A549 treated with ZK216348 at 1 μM for 4 hours (cell line): ENCODE data around the gene SCML1. TPM values are rescaled to one million over a fixed set of nuclear protein-coding genes. Genes with fewer than 3 reads are reported as not detected.

Source experiments
- total RNA-seq: library from RNA; stranded (reverse); fragments of 200-300 nt; extraction: Qiagen RNA extraction; gene quantifications from 5 replicates; pipeline ENCODE4 v1.2.3, GENCODE V29; 2022; ENCODE audit warnings: low read depth

The SCML1 gene, protein sequence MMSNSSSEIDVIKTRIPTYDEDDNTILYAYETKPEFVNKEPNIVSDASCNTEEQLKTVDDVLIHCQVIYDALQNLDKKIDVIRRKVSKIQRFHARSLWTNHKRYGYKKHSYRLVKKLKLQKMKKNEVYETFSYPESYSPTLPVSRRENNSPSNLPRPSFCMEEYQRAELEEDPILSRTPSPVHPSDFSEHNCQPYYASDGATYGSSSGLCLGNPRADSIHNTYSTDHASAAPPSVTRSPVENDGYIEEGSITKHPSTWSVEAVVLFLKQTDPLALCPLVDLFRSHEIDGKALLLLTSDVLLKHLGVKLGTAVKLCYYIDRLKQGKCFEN
- 4.0 to 7.1 TPM (median 5.3 TPM) in 5 replicates for total RNA-seq

DNA sequence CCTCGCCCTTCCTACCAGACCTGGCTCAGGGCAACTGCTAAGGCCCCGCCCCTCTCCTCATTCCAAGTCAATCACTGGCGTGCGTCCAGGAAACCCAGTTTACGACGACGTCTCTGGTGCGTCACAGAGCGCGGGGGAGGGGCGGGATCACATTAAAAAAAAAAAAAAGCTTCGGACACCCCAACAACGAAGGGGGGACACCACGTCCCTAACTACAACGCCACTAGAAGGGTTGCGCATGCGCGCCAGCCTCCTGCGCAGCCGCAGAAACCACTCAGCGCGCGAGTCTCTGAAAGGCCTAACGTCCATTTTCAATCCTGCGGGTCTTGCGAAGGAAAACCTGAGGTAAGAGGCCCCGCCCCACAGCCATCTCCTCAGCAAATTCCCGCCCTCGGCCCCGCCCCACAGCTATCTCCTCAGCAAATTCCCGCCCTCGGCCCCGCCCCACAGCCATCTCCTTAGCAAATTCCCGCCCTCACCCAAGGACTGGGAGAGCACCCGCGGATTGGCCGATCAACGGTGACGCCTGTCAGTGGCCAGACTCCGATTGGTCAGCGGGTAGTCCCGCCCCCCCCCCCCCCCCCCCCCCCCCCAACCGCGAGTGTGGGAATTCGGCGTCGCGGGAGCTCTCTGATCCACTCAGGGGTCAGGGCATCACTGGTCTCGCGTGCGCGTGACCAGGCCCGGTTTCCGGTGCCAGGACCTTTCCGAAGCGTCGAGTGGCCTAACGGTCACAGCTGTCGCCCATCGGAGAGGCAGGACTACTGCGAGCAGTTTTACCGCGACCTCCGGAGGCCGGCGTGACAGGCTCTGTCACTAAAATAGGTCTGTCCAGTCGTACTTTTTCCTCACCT is at the start of gene SCML1:
Gene SCML1, plus strand, starts transcription at position 638 of the 854 bp plus-strand sequence. CDS start 6,694 bp downstream, outside the sequence.

Other genes with a start within 250 kb of the SCML1 start
- gene RAI2, start 123.8 kb downstream of the SCML1 start, total RNA-seq, result 0.11 to 0.40 TPM (median 0.21 TPM) in 4 of 5 replicates, not detected in the other